HepG2 (cell line): ENCODE measurements around the gene CCS. TPM values are rescaled to one million over a fixed set of nuclear protein-coding genes. Genes with fewer than 3 reads are reported as not detected.

ENCODE experiments used
- ATAC-seq: fragments of 200-7000 bp; cut with Tn5 transposase; 3 replicates; pipeline ENCODE4 v1.9.1; 2020; ENCODE audit warnings: mild to moderate bottlenecking, moderate library complexity
- BruUV-seq: library from RNA; stranded (reverse); fragments of 400-500 nt; replicated peaks from 2 replicates; lab custom pipeline; 2021; lab: Mats Ljungman, UMichigan
- CTCF ChIA-PET: fragments of 300-600 bp; formaldehyde crosslinking; extraction: SDS; loops from one replicate; lab custom pipeline; 2021; ENCODE audit warnings: low total read pairs, inconsistent platforms, low intra/inter-chr PET ratio; lab: Yijun Ruan, JAX
- POLR2A ChIA-PET: fragments of 350-600 bp; sonication (Branson Sonifier 250); formaldehyde crosslinking; loops from one replicate; lab custom pipeline; 2020; ENCODE audit warnings: antibody characterized with exemption, inconsistent platforms; lab: Yijun Ruan, JAX
- DNase-seq: peaks from one replicate; pipeline ENCODE4 v3.0.0-alpha.2; 2015; ENCODE audit warnings: low spot score
- FAIRE-seq: peaks from 3 replicates; lab custom pipeline; 2011; peaks lifted over from hg19 to GRCh38; lab: Jason Lieb, UNC
- H2AFZ ChIP-seq: one replicate; pipeline ENCODE4 v1.6.1; 2011; ENCODE audit warnings: low read length, inconsistent platforms
- H3K27ac ChIP-seq: fragments of 300-600 bp; 3 replicates; pipeline ENCODE4 v1.8.0; 2011; ENCODE audit warnings: mixed run types, mild to moderate bottlenecking, mixed read lengths, low read length, inconsistent platforms; ENCODE audit not compliant: insufficient read depth; ENCODE audit errors: extremely low read length
- H3K27me3 ChIP-seq, 2 experiments: fragments of 200-600 bp in 1 of 2; 2 replicates in 1 of 2; 3 replicates in 1 of 2; pipeline versions ENCODE4 v1.6.0 to v1.8.0; 2011; ENCODE audit warnings: low read length in 2 of 2, mild to moderate bottlenecking in 2 of 2, moderate library complexity in 2 of 2, inconsistent platforms in 1 of 2; ENCODE audit not compliant: insufficient read depth in 2 of 2, control insufficient read depth in 1 of 2
- H3K36me3 ChIP-seq, 2 experiments: fragments of 200-600 bp in 1 of 2; replicated peaks in 1 of 2; 2 replicates in 1 of 2; 3 replicates in 1 of 2; pipeline versions ENCODE4 v1.5.1 to v1.8.0; 2011; ENCODE audit warnings: low read length in 2 of 2, inconsistent platforms in 1 of 2; ENCODE audit not compliant: insufficient read depth in 2 of 2, control insufficient read depth in 1 of 2
- H3K4me1 ChIP-seq: 2 replicates; pipeline ENCODE4 v1.5.1; 2012; ENCODE audit warnings: low read length, inconsistent platforms; ENCODE audit not compliant: insufficient read depth
- H3K4me2 ChIP-seq: 2 replicates; pipeline ENCODE4 v1.6.0; 2011; ENCODE audit warnings: low read depth, low read length, inconsistent platforms
- H3K4me3 ChIP-seq, 3 experiments: fragments of 200-600 bp in 1 of 3; sonication (generic), shearing (Covaris generic) in 1 of 3; replicated peaks in 1 of 3; 2 replicates each; pipeline ENCODE4 v1.5.1; 2011 to 2016; ENCODE audit warnings: low read length in 3 of 3, inconsistent platforms in 2 of 3, low read depth in 2 of 3, mild to moderate bottlenecking in 2 of 3, control low read depth in 1 of 3, mixed read lengths in 1 of 3; ENCODE audit not compliant: insufficient read depth in 1 of 3
- H3K79me2 ChIP-seq: one replicate; pipeline ENCODE4 v1.6.1; 2011; ENCODE audit warnings: low read length, inconsistent platforms; ENCODE audit not compliant: insufficient read depth
- H3K9ac ChIP-seq: 2 replicates; pipeline ENCODE4 v1.6.0; 2011; ENCODE audit warnings: mild to moderate bottlenecking, low read depth, low read length, inconsistent platforms; ENCODE audit not compliant: insufficient read depth
- H3K9me3 ChIP-seq: 2 replicates; pipeline ENCODE4 v1.5.1; 2012; ENCODE audit warnings: mild to moderate bottlenecking, low read length
- H4K20me1 ChIP-seq: 2 replicates; pipeline ENCODE4 v1.6.0; 2011; ENCODE audit warnings: inconsistent platforms, mild to moderate bottlenecking, low read length, moderate library complexity; ENCODE audit not compliant: insufficient read depth
- HNRNPLL ChIP-seq: fragments of 200-400 bp; formaldehyde crosslinking; IDR thresholded peaks from 2 replicates; pipeline ENCODE4 v1.6.1; 2017; ENCODE audit warnings: mild to moderate bottlenecking, low read depth, low read length; ENCODE audit not compliant: poor library complexity, severe bottlenecking
- KAT8 ChIP-seq: IDR thresholded peaks from 2 replicates; pipeline ENCODE4 v1.6.1; 2016; ENCODE audit warnings: missing genetic modification reagents, missing compliant biosample characterization
- MZF1 ChIP-seq: sonication (generic); formaldehyde crosslinking; IDR thresholded peaks from 2 replicates; pipeline ENCODE4 v1.8.1; 2023; ENCODE audit warnings: mild to moderate bottlenecking, missing genetic modification reagents, borderline replicate concordance
- ZMYM3 ChIP-seq: sonication (generic); formaldehyde crosslinking; IDR thresholded peaks from 2 replicates; pipeline ENCODE4 v1.5.1; 2020; ENCODE audit warnings: mild to moderate bottlenecking, missing genetic modification reagents
- WGBS: methylation state at CpG from one replicate; pipeline ENCODE4 v1.1.6; 2017; ENCODE audit warnings: low lambda C conversion rate; 5-methylcytosine and 5-hydroxymethylcytosine counted together
- in situ Hi-C: cut with HindIII; loops from 2 replicates; pipeline ENCODE4 v1.10.0; 2017; ENCODE audit warnings: low pct_unique_long_range_greater_than_20kb; ENCODE audit not compliant: extremely low pct_ligation_motif_present
- intact Hi-C: fragments of 100-400 bp; cut with micrococcal nuclease; formaldehyde crosslinking; loops from one replicate; pipeline ENCODE4 v1.10.0; 2022; ENCODE audit not compliant: unreplicated experiment
- polyA plus RNA-seq, 8 experiments: library from polyadenylated mRNA; depleted of rRNA in 3 of 8; stranded (reverse) in 7 of 8; unstranded in 1 of 8; fragments of >200 nt; fragmentation: Illumina TruSeq in 4 of 8; extraction: Trizol in 4 of 8; gene quantifications; 2 replicates each; pipeline versions ENCODE4 v1.2.1 to v1.2.3, GENCODE V29; 2011 to 2016; ENCODE audit warnings: low read depth in 4 of 8, missing spikeins in 1 of 8, mixed read lengths in 1 of 8; ENCODE audit not compliant: insufficient read depth in 1 of 8
- total RNA-seq, 5 experiments: library from RNA; depleted of rRNA; stranded (reverse); fragments of >200 nt; fragmentation: Illumina TruSeq; extraction: Trizol; gene quantifications; 2 replicates each; pipeline ENCODE4 v1.2.3, GENCODE V29; 2016; ENCODE audit warnings: low read depth in 1 of 5
- TF ChIP-seq, protein P1 (sequence below): sonication (generic); formaldehyde crosslinking; IDR thresholded peaks from 2 replicates; pipeline ENCODE4 v1.5.1; 2020; ENCODE audit warnings: mild to moderate bottlenecking, missing genetic modification reagents, moderate library complexity

The CCS gene
- total and polyA plus RNA-seq, 2 of the 13 experiments (the other 11 are each of a cell fraction or from before 2014, with no cell fraction given): 25.4 to 44.6 TPM

DNA sequence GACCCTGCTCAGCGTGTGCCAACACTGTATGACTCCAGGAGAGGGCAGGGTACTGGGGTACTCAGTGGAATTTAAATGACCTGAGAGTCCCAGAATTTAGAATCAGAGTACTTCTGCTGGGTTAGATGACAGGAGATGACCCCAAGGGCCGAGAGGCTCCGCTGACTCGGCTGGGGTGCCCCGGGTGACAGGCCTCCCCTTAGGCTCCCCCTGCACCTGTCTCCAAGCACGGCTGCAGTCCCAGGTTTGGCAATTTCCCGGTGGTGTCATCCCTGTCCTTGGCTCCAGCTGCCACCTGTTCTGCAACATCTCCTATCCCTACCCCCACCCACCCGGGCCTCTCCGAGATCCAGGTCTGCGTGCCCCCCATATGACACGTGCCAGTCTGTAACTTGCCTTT is 44.9 kb upstream of the CCS start:
- H3K4me1 ChIP-seq: peaks cover 47% of the 10 kb centered on the region
- DNase-seq: no peak
- H3K79me2 ChIP-seq: no peaks in the 10 kb centered on the region
- H3K27me3 ChIP-seq: peaks cover 2 to 11% of the 10 kb centered on the region in 2 experiments; a peak in 4 of 5 replicates
- no peaks in the 10 kb centered on the region for H4K20me1 ChIP-seq
- in situ Hi-C loops (no loop called here), intact Hi-C loops (no loop called here)
- ChIA-PET CTCF (no interaction called here), POLR2A (interaction anchor here (1.2 to 2.9 kb wide), 2 partner anchors 130 kb away, joined by 3 to 17 read pairs; partner anchors contain the start of gene RBM4B)
- no TSS peak for BruUV-seq
- no peaks in the 10 kb centered on the region for H3K9me3 ChIP-seq
- peak overlapping the region; percentile 97; the same call in 1 of the 2 replicates for H3K4me2 ChIP-seq
- H3K27ac ChIP-seq: no peak overlapping the region
- 8% methylated on average over 6 of the region's 11 CpGs for WGBS
- H3K4me3 ChIP-seq: no peak overlapping the region
- no peak overlapping the region for H2AFZ ChIP-seq
- FAIRE-seq: no peak
- TF ChIP-seq, protein P1, sequence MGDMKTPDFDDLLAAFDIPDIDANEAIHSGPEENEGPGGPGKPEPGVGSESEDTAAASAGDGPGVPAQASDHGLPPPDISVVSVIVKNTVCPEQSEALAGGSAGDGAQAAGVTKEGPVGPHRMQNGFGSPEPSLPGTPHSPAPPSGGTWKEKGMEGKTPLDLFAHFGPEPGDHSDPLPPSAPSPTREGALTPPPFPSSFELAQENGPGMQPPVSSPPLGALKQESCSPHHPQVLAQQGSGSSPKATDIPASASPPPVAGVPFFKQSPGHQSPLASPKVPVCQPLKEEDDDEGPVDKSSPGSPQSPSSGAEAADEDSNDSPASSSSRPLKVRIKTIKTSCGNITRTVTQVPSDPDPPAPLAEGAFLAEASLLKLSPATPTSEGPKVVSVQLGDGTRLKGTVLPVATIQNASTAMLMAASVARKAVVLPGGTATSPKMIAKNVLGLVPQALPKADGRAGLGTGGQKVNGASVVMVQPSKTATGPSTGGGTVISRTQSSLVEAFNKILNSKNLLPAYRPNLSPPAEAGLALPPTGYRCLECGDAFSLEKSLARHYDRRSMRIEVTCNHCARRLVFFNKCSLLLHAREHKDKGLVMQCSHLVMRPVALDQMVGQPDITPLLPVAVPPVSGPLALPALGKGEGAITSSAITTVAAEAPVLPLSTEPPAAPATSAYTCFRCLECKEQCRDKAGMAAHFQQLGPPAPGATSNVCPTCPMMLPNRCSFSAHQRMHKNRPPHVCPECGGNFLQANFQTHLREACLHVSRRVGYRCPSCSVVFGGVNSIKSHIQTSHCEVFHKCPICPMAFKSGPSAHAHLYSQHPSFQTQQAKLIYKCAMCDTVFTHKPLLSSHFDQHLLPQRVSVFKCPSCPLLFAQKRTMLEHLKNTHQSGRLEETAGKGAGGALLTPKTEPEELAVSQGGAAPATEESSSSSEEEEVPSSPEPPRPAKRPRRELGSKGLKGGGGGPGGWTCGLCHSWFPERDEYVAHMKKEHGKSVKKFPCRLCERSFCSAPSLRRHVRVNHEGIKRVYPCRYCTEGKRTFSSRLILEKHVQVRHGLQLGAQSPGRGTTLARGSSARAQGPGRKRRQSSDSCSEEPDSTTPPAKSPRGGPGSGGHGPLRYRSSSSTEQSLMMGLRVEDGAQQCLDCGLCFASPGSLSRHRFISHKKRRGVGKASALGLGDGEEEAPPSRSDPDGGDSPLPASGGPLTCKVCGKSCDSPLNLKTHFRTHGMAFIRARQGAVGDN: no peak
- TF ChIP-seq KAT8 (CRISPR knock-in tag) (no peak), MZF1 (CRISPR knock-in tag) (no peak), ZMYM3 (CRISPR knock-in tag) (no peak), HNRNPLL (no peak)
- no peak overlapping the region for H3K9ac ChIP-seq
- ATAC-seq: no peak
- no peaks in the 10 kb centered on the region for H3K36me3 ChIP-seq
